ENCODE data around the gene GCC2. TPM values are rescaled to one million over a fixed set of nuclear protein-coding genes. Genes with fewer than 3 reads are reported as not detected.

Gene GCC2
- total RNA-seq, 1 donor = 44.2 TPM

GRCh38 chr2:108542071-108542470, 93.1 kb downstream of the GCC2 start:
- TF ChIP-seq CTCF (IDR thresholded peaks at IDR 0.05; ENCODE audit: extremely low read depth, low read depth, low read length) = no peak
- no peaks in the 10 kb centered on the region for H3K27me3 ChIP-seq (ENCODE audit: insufficient read depth, low read length)
- H4K20me1 ChIP-seq (ENCODE audit: insufficient read depth, low read length) = peaks cover 43% of the 10 kb centered on the region
- no peaks in the 10 kb centered on the region for H3K9me3 ChIP-seq (ENCODE audit: low read depth, low read length)
- no peak overlapping the region for H2AFZ ChIP-seq (ENCODE audit: low read length)
- H3K4me3 ChIP-seq (ENCODE audit: insufficient read depth, low read length) = no peak overlapping the region
- peaks cover 20% of the 10 kb centered on the region for H3K4me1 ChIP-seq (ENCODE audit: insufficient read depth, low read length)
- H3K4me2 ChIP-seq (ENCODE audit: insufficient read depth, low read length) = no peak overlapping the region
- DNase-seq (ENCODE audit: insufficient read length, low spot score, missing footprints) = no peak
- H3K79me2 ChIP-seq (ENCODE audit: insufficient read depth, low read length) = peaks cover 98% of the 10 kb centered on the region
- peak overlapping the region; percentile 8 for H3K27ac ChIP-seq (ENCODE audit: low read depth, low read length)
- H3K36me3 ChIP-seq (ENCODE audit: insufficient read depth, low read length) = no peaks in the 10 kb centered on the region

GRCh38 chr2:108547606-108548005, 98.6 kb downstream of the GCC2 start:
- no peak overlapping the region for H2AFZ ChIP-seq (ENCODE audit: low read length)
- H4K20me1 ChIP-seq (ENCODE audit: insufficient read depth, low read length) = peaks cover 21% of the 10 kb centered on the region
- no peak overlapping the region for H3K4me3 ChIP-seq (ENCODE audit: insufficient read depth, low read length)
- TF ChIP-seq CTCF (IDR thresholded peaks at IDR 0.05; ENCODE audit: extremely low read depth, low read depth, low read length) = no peak
- no peak overlapping the region for H3K4me2 ChIP-seq (ENCODE audit: insufficient read depth, low read length)
- peaks cover 8% of the 10 kb centered on the region for H3K4me1 ChIP-seq (ENCODE audit: insufficient read depth, low read length)
- peak overlapping the region; percentile 71 for H3K27ac ChIP-seq (ENCODE audit: low read depth, low read length)
- H3K79me2 ChIP-seq (ENCODE audit: insufficient read depth, low read length) = peaks cover 78% of the 10 kb centered on the region
- no peak for DNase-seq (ENCODE audit: insufficient read length, low spot score, missing footprints)
- no peaks in the 10 kb centered on the region for H3K36me3 ChIP-seq (ENCODE audit: insufficient read depth, low read length)
- H3K27me3 ChIP-seq (ENCODE audit: insufficient read depth, low read length) = no peaks in the 10 kb centered on the region
- no peaks in the 10 kb centered on the region for H3K9me3 ChIP-seq (ENCODE audit: low read depth, low read length)

GRCh38 chr2:108548208-108549003, 99.4 kb downstream of the GCC2 start:
- Histone ChIP-seq H3K4me1 (ENCODE audit: insufficient read depth, low read length) (peaks cover 14% of the 10 kb centered on the region), H3K9me3 (ENCODE audit: low read depth, low read length) (no peaks in the 10 kb centered on the region), H3K27ac (ENCODE audit: low read depth, low read length) (peak overlapping the region; percentile 71), H4K20me1 (ENCODE audit: insufficient read depth, low read length) (peaks cover 21% of the 10 kb centered on the region), H3K79me2 (ENCODE audit: insufficient read depth, low read length) (peaks cover 76% of the 10 kb centered on the region), H3K4me3 (ENCODE audit: insufficient read depth, low read length) (no peak overlapping the region), H3K4me2 (ENCODE audit: insufficient read depth, low read length) (peak overlapping the region; percentile 23), H3K27me3 (ENCODE audit: insufficient read depth, low read length) (no peaks in the 10 kb centered on the region), H2AFZ (ENCODE audit: low read length) (no peak overlapping the region), H3K36me3 (ENCODE audit: insufficient read depth, low read length) (no peaks in the 10 kb centered on the region)
- no peak for TF ChIP-seq CTCF (IDR thresholded peaks at IDR 0.05; ENCODE audit: extremely low read depth, low read depth, low read length)
- DNase-seq (ENCODE audit: insufficient read length, low spot score, missing footprints) = no peak

- Histone ChIP-seq H3K4me2 (ENCODE audit: insufficient read depth, low read length) (peak overlapping the region; percentile 11), H3K36me3 (ENCODE audit: insufficient read depth, low read length) (no peaks in the 10 kb centered on the region), H3K9me3 (ENCODE audit: low read depth, low read length) (no peaks in the 10 kb centered on the region), H3K27ac (ENCODE audit: low read depth, low read length) (peak overlapping the region; percentile 29), H3K4me3 (ENCODE audit: insufficient read depth, low read length) (no peak overlapping the region), H4K20me1 (ENCODE audit: insufficient read depth, low read length) (peaks cover 28% of the 10 kb centered on the region), H3K27me3 (ENCODE audit: insufficient read depth, low read length) (no peaks in the 10 kb centered on the region), H3K4me1 (ENCODE audit: insufficient read depth, low read length) (peaks cover 19% of the 10 kb centered on the region), H2AFZ (ENCODE audit: low read length) (no peak overlapping the region), H3K79me2 (ENCODE audit: insufficient read depth, low read length) (peaks cover 76% of the 10 kb centered on the region)
- no peak for DNase-seq (ENCODE audit: insufficient read length, low spot score, missing footprints)
- no peak for TF ChIP-seq CTCF (IDR thresholded peaks at IDR 0.05; ENCODE audit: extremely low read depth, low read depth, low read length)
Observed at GRCh38 chr2:108552566-108552965, 103.6 kb downstream of the GCC2 start.

Measured in osteoblast (primary cell).